Hypothalamus (tissue), 51 donors: ENCODE results near the gene FABP7.

Experiments used
- DNase-seq, 51 donors: peaks; one replicate each; lab custom pipeline; 2025; lab: John Stamatoyannopoulos, UW

The FABP7 gene

DNA sequence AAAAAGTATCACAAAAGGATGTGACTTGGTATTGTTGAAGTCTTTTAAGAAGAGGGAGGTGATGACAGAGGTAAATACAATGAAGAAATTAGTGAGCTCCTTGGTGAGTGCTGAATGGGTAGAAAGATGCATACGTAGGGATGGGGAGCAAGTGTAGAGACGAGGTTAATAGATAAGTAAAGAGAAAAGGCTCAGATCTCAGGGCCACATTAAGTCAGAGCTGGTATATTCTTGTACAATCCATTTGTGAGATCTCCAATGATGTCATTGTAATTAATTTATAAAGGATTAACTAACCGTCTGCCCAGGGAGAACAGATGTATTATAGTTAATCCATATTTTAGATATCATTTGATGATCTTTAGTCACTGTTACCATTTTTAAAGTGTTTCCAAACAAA lies 52.9 kb downstream of the FABP7 start:
- DNase-seq = no peak

DNA sequence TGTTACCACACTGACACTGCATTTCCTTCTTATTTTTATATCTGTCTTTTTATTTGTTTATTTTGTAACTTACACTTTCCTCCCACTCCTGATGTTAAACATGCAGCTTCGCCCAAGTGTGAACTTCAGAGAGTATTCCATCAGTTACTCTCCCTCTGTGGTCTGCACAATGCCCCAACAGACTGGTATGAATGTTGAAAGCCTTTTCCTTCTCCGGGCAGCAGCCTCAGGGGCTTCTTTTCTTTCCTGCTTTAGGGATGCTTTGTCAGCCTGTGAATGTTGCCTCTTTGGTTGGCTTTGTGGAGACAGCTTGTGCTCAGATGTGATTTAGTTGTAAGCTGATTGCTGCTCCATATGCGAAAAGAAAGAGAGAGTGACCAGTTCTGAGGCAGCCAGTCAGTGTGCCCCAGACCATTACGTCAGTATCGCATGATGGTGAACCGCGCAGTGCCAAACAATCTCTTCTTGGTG lies 53.5 kb downstream of the FABP7 start:
- peak in 45 of 51 donors; percentile 3 to 80 (median 52) for DNase-seq
